ENCODE measurements around the gene FAM229A. TPM values are rescaled to one million over a fixed set of nuclear protein-coding genes. Genes with fewer than 3 reads are reported as not detected.
A peak's percentile ranks its signal among the peaks of the same experiment; 100 is the strongest.

FAM229A gene
- total and polyA plus RNA-seq, 9 of the 15 experiments (the other 6 are each of a cell fraction or from before 2014, with no cell fraction given) = 0.04 to 21.6 (median 7.4) TPM

DNA sequence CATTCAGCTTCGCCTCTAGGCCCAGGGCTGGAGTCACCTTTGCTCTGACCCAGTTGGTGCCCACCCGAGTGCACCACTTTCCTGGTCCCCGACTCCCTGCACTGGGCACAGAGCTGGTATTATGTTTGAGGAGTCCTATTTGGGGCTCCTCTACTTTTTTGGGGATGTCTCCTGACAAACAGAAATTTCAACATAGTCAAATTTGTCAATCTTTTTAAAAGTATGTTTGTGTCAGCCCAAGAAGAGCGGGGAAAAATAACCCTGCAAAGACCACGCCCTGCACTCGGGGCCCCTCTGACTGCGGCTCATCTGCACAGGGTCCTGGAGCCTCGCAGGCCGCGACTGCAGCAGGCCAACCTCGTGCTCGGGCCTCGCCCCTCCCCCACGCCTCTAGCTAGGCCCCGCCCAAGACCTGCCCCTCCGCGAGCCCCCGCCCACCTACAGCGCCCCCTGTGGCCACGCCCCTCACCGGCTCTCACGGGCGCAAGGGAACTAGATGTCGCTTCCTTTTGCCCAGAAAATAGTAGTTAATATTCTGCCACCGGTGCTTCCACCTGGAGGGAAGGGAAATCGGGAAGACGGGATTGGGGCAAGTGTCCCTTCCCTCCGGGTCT lies 11.4 kb downstream of the FAM229A start (continued):
- TF ChIP-seq, protein P1, sequence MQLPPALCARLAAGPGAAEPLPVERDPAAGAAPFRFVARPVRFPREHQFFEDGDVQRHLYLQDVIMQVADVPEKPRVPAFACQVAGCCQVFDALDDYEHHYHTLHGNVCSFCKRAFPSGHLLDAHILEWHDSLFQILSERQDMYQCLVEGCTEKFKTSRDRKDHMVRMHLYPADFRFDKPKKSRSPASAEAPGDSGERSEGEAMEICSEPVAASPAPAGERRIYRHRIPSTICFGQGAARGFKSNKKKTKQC (CRISPR knock-in tag; IDR thresholded peaks at IDR 0.05) = peak; percentile 95; the same call in 1 of the 2 replicates
- peak; percentile 77 for TF ChIP-seq RB1 (IDR thresholded peaks at IDR 0.05; ENCODE audit: low read depth)
- TF ChIP-seq, protein P2, sequence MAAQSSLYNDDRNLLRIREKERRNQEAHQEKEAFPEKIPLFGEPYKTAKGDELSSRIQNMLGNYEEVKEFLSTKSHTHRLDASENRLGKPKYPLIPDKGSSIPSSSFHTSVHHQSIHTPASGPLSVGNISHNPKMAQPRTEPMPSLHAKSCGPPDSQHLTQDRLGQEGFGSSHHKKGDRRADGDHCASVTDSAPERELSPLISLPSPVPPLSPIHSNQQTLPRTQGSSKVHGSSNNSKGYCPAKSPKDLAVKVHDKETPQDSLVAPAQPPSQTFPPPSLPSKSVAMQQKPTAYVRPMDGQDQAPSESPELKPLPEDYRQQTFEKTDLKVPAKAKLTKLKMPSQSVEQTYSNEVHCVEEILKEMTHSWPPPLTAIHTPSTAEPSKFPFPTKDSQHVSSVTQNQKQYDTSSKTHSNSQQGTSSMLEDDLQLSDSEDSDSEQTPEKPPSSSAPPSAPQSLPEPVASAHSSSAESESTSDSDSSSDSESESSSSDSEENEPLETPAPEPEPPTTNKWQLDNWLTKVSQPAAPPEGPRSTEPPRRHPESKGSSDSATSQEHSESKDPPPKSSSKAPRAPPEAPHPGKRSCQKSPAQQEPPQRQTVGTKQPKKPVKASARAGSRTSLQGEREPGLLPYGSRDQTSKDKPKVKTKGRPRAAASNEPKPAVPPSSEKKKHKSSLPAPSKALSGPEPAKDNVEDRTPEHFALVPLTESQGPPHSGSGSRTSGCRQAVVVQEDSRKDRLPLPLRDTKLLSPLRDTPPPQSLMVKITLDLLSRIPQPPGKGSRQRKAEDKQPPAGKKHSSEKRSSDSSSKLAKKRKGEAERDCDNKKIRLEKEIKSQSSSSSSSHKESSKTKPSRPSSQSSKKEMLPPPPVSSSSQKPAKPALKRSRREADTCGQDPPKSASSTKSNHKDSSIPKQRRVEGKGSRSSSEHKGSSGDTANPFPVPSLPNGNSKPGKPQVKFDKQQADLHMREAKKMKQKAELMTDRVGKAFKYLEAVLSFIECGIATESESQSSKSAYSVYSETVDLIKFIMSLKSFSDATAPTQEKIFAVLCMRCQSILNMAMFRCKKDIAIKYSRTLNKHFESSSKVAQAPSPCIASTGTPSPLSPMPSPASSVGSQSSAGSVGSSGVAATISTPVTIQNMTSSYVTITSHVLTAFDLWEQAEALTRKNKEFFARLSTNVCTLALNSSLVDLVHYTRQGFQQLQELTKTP (IDR thresholded peaks at IDR 0.05; ENCODE audit: low read depth in 1 of 2, partially characterized antibody in 2 of 2) = peak in 1 of 2 experiments; percentile 60
- 0 out of 2 replicates have a peak, but pooled peaks have one; percentile 26 for TF ChIP-seq ZC3H11A (IDR thresholded peaks at IDR 0.05; ENCODE audit: low read depth, low read length)
- TF ChIP-seq KLF16 (IDR thresholded peaks at IDR 0.05) = peak; percentile 22; the same call in 1 of the 2 replicates
- TF ChIP-seq, protein P3, sequence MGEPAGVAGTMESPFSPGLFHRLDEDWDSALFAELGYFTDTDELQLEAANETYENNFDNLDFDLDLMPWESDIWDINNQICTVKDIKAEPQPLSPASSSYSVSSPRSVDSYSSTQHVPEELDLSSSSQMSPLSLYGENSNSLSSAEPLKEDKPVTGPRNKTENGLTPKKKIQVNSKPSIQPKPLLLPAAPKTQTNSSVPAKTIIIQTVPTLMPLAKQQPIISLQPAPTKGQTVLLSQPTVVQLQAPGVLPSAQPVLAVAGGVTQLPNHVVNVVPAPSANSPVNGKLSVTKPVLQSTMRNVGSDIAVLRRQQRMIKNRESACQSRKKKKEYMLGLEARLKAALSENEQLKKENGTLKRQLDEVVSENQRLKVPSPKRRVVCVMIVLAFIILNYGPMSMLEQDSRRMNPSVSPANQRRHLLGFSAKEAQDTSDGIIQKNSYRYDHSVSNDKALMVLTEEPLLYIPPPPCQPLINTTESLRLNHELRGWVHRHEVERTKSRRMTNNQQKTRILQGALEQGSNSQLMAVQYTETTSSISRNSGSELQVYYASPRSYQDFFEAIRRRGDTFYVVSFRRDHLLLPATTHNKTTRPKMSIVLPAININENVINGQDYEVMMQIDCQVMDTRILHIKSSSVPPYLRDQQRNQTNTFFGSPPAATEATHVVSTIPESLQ (CRISPR knock-in tag; IDR thresholded peaks at IDR 0.05) = peak; percentile 94; the same call in 1 of the 2 replicates
- no peak for TF ChIP-seq ARID2 (IDR thresholded peaks at IDR 0.05)
- TF ChIP-seq CBX3 (IDR thresholded peaks at IDR 0.05; ENCODE audit: borderline replicate concordance in 1 of 2, low read length in 2 of 2) = peak in 1 of 2 experiments; percentile 99; a peak in 2 of 3 replicates
- peak; percentile 27; the same call in 1 of the 2 replicates for TF ChIP-seq NR2C1 (IDR thresholded peaks at IDR 0.05)
- TF ChIP-seq NR2C1 (tag; IDR thresholded peaks at IDR 0.05) = peak; percentile 79
- TF ChIP-seq, protein P4, sequence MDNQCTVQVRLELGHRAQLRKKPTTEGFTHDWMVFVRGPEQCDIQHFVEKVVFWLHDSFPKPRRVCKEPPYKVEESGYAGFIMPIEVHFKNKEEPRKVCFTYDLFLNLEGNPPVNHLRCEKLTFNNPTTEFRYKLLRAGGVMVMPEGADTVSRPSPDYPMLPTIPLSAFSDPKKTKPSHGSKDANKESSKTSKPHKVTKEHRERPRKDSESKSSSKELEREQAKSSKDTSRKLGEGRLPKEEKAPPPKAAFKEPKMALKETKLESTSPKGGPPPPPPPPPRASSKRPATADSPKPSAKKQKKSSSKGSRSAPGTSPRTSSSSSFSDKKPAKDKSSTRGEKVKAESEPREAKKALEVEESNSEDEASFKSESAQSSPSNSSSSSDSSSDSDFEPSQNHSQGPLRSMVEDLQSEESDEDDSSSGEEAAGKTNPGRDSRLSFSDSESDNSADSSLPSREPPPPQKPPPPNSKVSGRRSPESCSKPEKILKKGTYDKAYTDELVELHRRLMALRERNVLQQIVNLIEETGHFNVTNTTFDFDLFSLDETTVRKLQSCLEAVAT (IDR thresholded peaks at IDR 0.05) = 0 out of 4 replicates have a peak, but pooled peaks of 1 of the 2 experiments have one; percentile 51
- peak; percentile 41; the same call in 1 of the 2 replicates for TF ChIP-seq CREM (IDR thresholded peaks at IDR 0.05; ENCODE audit: low read depth)
- TF ChIP-seq CEBPG (CRISPR knock-in tag; IDR thresholded peaks at IDR 0.05) = no peak
- TF ChIP-seq CEBPG (tag; conservative IDR thresholded peaks at IDR 0.05 in 1 of 2, IDR thresholded peaks at IDR 0.05 in 1 of 2) = 0 out of 4 replicates have a peak, but pooled peaks of 1 of the 2 experiments have one; percentile 37
- TF ChIP-seq, protein P5, sequence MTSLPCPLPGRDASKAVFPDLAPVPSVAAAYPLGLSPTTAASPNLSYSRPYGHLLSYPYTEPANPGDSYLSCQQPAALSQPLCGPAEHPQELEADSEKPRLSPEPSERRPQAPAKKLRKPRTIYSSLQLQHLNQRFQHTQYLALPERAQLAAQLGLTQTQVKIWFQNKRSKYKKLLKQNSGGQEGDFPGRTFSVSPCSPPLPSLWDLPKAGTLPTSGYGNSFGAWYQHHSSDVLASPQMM (CRISPR knock-in tag; IDR thresholded peaks at IDR 0.05) = no peak
- TF ChIP-seq, protein P6, sequence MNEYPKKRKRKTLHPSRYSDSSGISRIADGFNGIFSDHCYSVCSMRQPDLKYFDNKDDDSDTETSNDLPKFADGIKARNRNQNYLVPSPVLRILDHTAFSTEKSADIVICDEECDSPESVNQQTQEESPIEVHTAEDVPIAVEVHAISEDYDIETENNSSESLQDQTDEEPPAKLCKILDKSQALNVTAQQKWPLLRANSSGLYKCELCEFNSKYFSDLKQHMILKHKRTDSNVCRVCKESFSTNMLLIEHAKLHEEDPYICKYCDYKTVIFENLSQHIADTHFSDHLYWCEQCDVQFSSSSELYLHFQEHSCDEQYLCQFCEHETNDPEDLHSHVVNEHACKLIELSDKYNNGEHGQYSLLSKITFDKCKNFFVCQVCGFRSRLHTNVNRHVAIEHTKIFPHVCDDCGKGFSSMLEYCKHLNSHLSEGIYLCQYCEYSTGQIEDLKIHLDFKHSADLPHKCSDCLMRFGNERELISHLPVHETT (CRISPR knock-in tag; conservative IDR thresholded peaks at IDR 0.05 in 1 of 2, IDR thresholded peaks at IDR 0.05 in 1 of 2) = peak in 1 of 2 experiments; percentile 92; a peak in 2 of 4 replicates
- TF ChIP-seq RUNX1 (IDR thresholded peaks at IDR 0.05; ENCODE audit: low read depth) = no peak

Data from K562 (cell line).